Right lobe of liver (tissue), 4 donors: Measurements from ENCODE around the gene COG8.

Source experiments
- POLR2A ChIP-seq: fragments of 450-650 bp; IDR thresholded peaks from one replicate; pipeline ENCODE4 v1.6.1; 2017; ENCODE audit warnings: antibody characterized with exemption, mild to moderate bottlenecking
- TF ChIP-seq, protein P1 (sequence below), 4 donors: fragments of 200-600 bp in 3 of 4; fragments of 450-650 bp in 1 of 4; IDR thresholded peaks; one replicate each; pipeline versions ENCODE4 v1.5.1 to v1.8.0; 2016 to 2022; ENCODE audit warnings: antibody characterized with exemption in 4 of 4, mild to moderate bottlenecking in 2 of 4
- donor health status: DM: no; HTN: no; CAD: no.
- donor health status: DM: no; HTN: no; CAD: no.
- donor health status: DM: no; HTN: yes; CAD: no.

DNA sequence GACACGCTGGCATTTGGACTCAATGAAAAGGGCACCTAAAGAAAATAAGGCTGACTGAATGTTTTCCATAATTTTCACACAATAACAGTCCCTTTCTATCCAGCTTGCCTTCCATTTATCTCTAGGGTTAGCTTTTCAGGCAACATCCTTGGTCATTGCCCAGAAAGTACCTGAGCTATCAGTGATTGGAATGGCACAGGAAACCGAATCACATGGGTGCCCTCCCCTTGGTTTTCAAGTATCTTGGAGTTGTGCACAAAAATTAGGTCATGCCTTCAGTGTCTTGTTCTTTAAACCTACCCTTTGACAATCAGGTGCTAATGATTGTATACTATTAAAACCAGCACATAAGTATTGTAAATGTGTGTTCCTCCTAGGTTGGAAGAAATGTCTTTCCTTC, 31.5 kb downstream of the COG8 start:
- TF ChIP-seq, protein P1, sequence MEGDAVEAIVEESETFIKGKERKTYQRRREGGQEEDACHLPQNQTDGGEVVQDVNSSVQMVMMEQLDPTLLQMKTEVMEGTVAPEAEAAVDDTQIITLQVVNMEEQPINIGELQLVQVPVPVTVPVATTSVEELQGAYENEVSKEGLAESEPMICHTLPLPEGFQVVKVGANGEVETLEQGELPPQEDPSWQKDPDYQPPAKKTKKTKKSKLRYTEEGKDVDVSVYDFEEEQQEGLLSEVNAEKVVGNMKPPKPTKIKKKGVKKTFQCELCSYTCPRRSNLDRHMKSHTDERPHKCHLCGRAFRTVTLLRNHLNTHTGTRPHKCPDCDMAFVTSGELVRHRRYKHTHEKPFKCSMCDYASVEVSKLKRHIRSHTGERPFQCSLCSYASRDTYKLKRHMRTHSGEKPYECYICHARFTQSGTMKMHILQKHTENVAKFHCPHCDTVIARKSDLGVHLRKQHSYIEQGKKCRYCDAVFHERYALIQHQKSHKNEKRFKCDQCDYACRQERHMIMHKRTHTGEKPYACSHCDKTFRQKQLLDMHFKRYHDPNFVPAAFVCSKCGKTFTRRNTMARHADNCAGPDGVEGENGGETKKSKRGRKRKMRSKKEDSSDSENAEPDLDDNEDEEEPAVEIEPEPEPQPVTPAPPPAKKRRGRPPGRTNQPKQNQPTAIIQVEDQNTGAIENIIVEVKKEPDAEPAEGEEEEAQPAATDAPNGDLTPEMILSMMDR (IDR thresholded peaks at IDR 0.05), result no peak
- TF ChIP-seq POLR2A, result no peak
